ENCODE results near the gene RYR2.

- TF ChIP-seq POLR2A (IDR thresholded peaks at IDR 0.05): no peak
- no peak for TF ChIP-seq CTCF (IDR thresholded peaks at IDR 0.05)
These were observed 659.5 kb downstream of the RYR2 start for GRCh38 chr1:237701534-237701933.
